Stomach (tissue), 8 donors: ENCODE measurements around the gene CBFB. TPM values are rescaled to one million over a fixed set of nuclear protein-coding genes. Genes with fewer than 3 reads are reported as not detected.

Experiments used
- polyA plus RNA-seq, 3 donors: library from polyadenylated mRNA; stranded (reverse); fragments of 200-250 nt; gene quantifications; one replicate each; pipeline ENCODE4 v1.2.3, GENCODE V29; 2013
- small RNA-seq, 4 donors: library from RNA; depleted of rRNA; stranded (forward); fragments of <200 nt; gene quantifications; one replicate each; pipeline ENCODE3, GENCODE V24; 2016
- total RNA-seq, 5 donors: library from RNA; depleted of rRNA; stranded (reverse); fragments of >200 nt; gene quantifications; one replicate each; pipeline versions ENCODE4 v1.1.0 to v1.2.3, GENCODE V29; 2014 to 2016
- donor health status: healthy with polysubstance abuse.
- donor health status: Bipolar disorder and iron deficiency.
- donor health status: healthy.

The CBFB gene
- total and polyA plus RNA-seq, 8 donors: 4.1 to 68.1 (median 17.6) TPM

Small RNA genes within 50 kb of the gene (small RNA-seq; reads per million reads assigned to genes)
- 0 reads per million in 4 donors for gene RN7SL543P

Other genes with a start within 250 kb of the CBFB start
- not detected for gene TERB1, start 227.6 kb upstream of the CBFB start, total RNA-seq
- not detected for gene TERB1, start 227.6 kb upstream of the CBFB start, polyA plus RNA-seq
- gene NAE1, start 198.2 kb upstream of the CBFB start, total RNA-seq: 10 to 100 TPM in 4 of 5 donors, 1 to 10 TPM in 1; 4.5 to 72.1 (median 16.9) TPM
- gene NAE1, start 198.2 kb upstream of the CBFB start, polyA plus RNA-seq: 10 to 100 TPM; 25.6 to 40.8 (median 32.0) TPM
- gene CA7, start 184.7 kb upstream of the CBFB start, total RNA-seq: 10 to 100 TPM in 1 of 5 donors, under 1 TPM in 1, not detected in 3; 0.55 to 27.8 TPM
- under 1 TPM in 1 of 3 donors, not detected in 2; 0.10 TPM for gene CA7, start 184.7 kb upstream of the CBFB start, polyA plus RNA-seq
- gene PDP2, start 148.6 kb upstream of the CBFB start, total RNA-seq: 10 to 100 TPM in 1 of 5 donors, 1 to 10 TPM in 4; 4.9 to 96.9 (median 7.5) TPM
- gene PDP2, start 148.6 kb upstream of the CBFB start, polyA plus RNA-seq: 1 to 10 TPM; 1.6 to 2.1 (median 1.9) TPM
- 1 to 10 TPM in 1 of 5 donors, under 1 TPM in 1, not detected in 3; 0.14 to 1.1 TPM for gene CDH16, start 110.3 kb upstream of the CBFB start, total RNA-seq
- 1 to 10 TPM in 1 of 3 donors, not detected in 2; 2.3 TPM for gene CDH16, start 110.3 kb upstream of the CBFB start, polyA plus RNA-seq
- gene RRAD, start 103.6 kb upstream of the CBFB start, total RNA-seq: 10 to 100 TPM in 2 of 5 donors, 1 to 10 TPM in 3; 1.0 to 39.7 (median 3.6) TPM
- gene RRAD, start 103.6 kb upstream of the CBFB start, polyA plus RNA-seq: 10 to 100 TPM in 1 of 3 donors, 1 to 10 TPM in 2; 2.9 to 37.8 (median 3.4) TPM
- gene CIAO2B, start 94.7 kb upstream of the CBFB start, total RNA-seq: 10 to 100 TPM in 4 of 5 donors, 1 to 10 TPM in 1; 4.3 to 95.1 (median 43.2) TPM
- 100 to 1,000 TPM; 166 to 176 (median 171) TPM for gene CIAO2B, start 94.7 kb upstream of the CBFB start, polyA plus RNA-seq
- 100 to 1,000 TPM in 1 of 5 donors, 10 to 100 TPM in 4; 16.9 to 893 (median 47.4) TPM for gene CES2, start 93.6 kb upstream of the CBFB start, total RNA-seq
- gene CES2, start 93.6 kb upstream of the CBFB start, polyA plus RNA-seq: 10 to 100 TPM; 24.9 to 32.7 (median 26.1) TPM
- gene CES3, start 67.9 kb upstream of the CBFB start, total RNA-seq: 100 to 1,000 TPM in 1 of 5 donors, 10 to 100 TPM in 1, 1 to 10 TPM in 1, under 1 TPM in 1, not detected in 1; 0.37 to 145 (median 8.3) TPM
- gene CES3, start 67.9 kb upstream of the CBFB start, polyA plus RNA-seq: 1 to 10 TPM in 1 of 3 donors, under 1 TPM in 1, not detected in 1; 0.56 to 2.8 TPM
- gene CES4A, start 40.6 kb upstream of the CBFB start, total RNA-seq: 10 to 100 TPM in 2 of 5 donors, 1 to 10 TPM in 3; 3.3 to 22.3 (median 7.0) TPM
- gene CES4A, start 40.6 kb upstream of the CBFB start, polyA plus RNA-seq: 10 to 100 TPM in 1 of 3 donors, 1 to 10 TPM in 2; 3.2 to 16.5 (median 3.7) TPM
- gene PHAF1, start 80.8 kb downstream of the CBFB start, total RNA-seq: 10 to 100 TPM in 3 of 5 donors, 1 to 10 TPM in 2; 4.6 to 39.6 (median 13.4) TPM
- 1 to 10 TPM; 5.1 to 7.6 (median 7.5) TPM for gene PHAF1, start 80.8 kb downstream of the CBFB start, polyA plus RNA-seq
- gene B3GNT9, start 121.8 kb downstream of the CBFB start, total RNA-seq: 10 to 100 TPM in 1 of 5 donors, 1 to 10 TPM in 3, under 1 TPM in 1; 0.58 to 11.2 (median 4.3) TPM
- 1 to 10 TPM; 3.5 to 7.9 (median 4.0) TPM for gene B3GNT9, start 121.8 kb downstream of the CBFB start, polyA plus RNA-seq
- gene TRADD, start 130.8 kb downstream of the CBFB start, total RNA-seq: 100 to 1,000 TPM in 1 of 5 donors, 10 to 100 TPM in 4; 10.6 to 112 (median 38.4) TPM
- 10 to 100 TPM; 18.9 to 39.4 (median 34.8) TPM for gene TRADD, start 130.8 kb downstream of the CBFB start, polyA plus RNA-seq
- gene FBXL8, start 130.8 kb downstream of the CBFB start, total RNA-seq: 100 to 1,000 TPM in 1 of 5 donors, 10 to 100 TPM in 3, 1 to 10 TPM in 1; 5.5 to 412 (median 51.3) TPM
- 10 to 100 TPM in 2 of 3 donors, 1 to 10 TPM in 1; 8.3 to 18.3 (median 10.7) TPM for gene FBXL8, start 130.8 kb downstream of the CBFB start, polyA plus RNA-seq
- gene HSF4, start 135.6 kb downstream of the CBFB start, total RNA-seq: 100 to 1,000 TPM in 1 of 5 donors, 10 to 100 TPM in 3, 1 to 10 TPM in 1; 9.5 to 630 (median 36.5) TPM
- gene HSF4, start 135.6 kb downstream of the CBFB start, polyA plus RNA-seq: 10 to 100 TPM; 23.8 to 65.4 (median 27.9) TPM
- gene NOL3, start 141.4 kb downstream of the CBFB start, total RNA-seq: 100 to 1,000 TPM in 1 of 5 donors, 10 to 100 TPM in 4; 11.4 to 492 (median 39.4) TPM
- 10 to 100 TPM; 17.2 to 59.7 (median 21.5) TPM for gene NOL3, start 141.4 kb downstream of the CBFB start, polyA plus RNA-seq
- gene MATCAP1, start 154.8 kb downstream of the CBFB start, total RNA-seq: 100 to 1,000 TPM in 1 of 5 donors, 10 to 100 TPM in 4; 13.2 to 156 (median 24.0) TPM
- 10 to 100 TPM in 1 of 3 donors, 1 to 10 TPM in 2; 8.5 to 25.7 (median 9.5) TPM for gene MATCAP1, start 154.8 kb downstream of the CBFB start, polyA plus RNA-seq
- 10 to 100 TPM in 3 of 5 donors, 1 to 10 TPM in 1, not detected in 1; 1.3 to 25.5 (median 14.5) TPM for gene EXOC3L1, start 161.0 kb downstream of the CBFB start, total RNA-seq
- gene EXOC3L1, start 161.0 kb downstream of the CBFB start, polyA plus RNA-seq: 1 to 10 TPM; 3.9 to 6.8 (median 4.0) TPM
- gene E2F4, start 163.0 kb downstream of the CBFB start, total RNA-seq: 100 to 1,000 TPM in 2 of 5 donors, 10 to 100 TPM in 3; 36.8 to 304 (median 89.7) TPM
- 10 to 100 TPM; 32.8 to 44.3 (median 38.7) TPM for gene E2F4, start 163.0 kb downstream of the CBFB start, polyA plus RNA-seq
- gene ELMO3, start 170.0 kb downstream of the CBFB start, total RNA-seq: 100 to 1,000 TPM in 2 of 5 donors, 10 to 100 TPM in 3; 11.6 to 133 (median 57.2) TPM
- 10 to 100 TPM; 20.4 to 44.6 (median 37.1) TPM for gene ELMO3, start 170.0 kb downstream of the CBFB start, polyA plus RNA-seq
- 100 to 1,000 TPM in 1 of 5 donors, 10 to 100 TPM in 3, 1 to 10 TPM in 1; 8.7 to 126 (median 46.4) TPM for gene TMEM208, start 198.0 kb downstream of the CBFB start, total RNA-seq
- gene TMEM208, start 198.0 kb downstream of the CBFB start, polyA plus RNA-seq: 100 to 1,000 TPM in 1 of 3 donors, 10 to 100 TPM in 2; 39.6 to 141 (median 89.2) TPM
- gene FHOD1, start 218.3 kb downstream of the CBFB start, total RNA-seq: 100 to 1,000 TPM in 1 of 5 donors, 10 to 100 TPM in 3, 1 to 10 TPM in 1; 6.1 to 101 (median 25.9) TPM
- gene FHOD1, start 218.3 kb downstream of the CBFB start, polyA plus RNA-seq: 10 to 100 TPM; 12.8 to 19.2 (median 15.7) TPM
- 1 to 10 TPM in 2 of 5 donors, under 1 TPM in 2, not detected in 1; 0.89 to 5.3 (median 2.6) TPM for gene SLC9A5, start 219.8 kb downstream of the CBFB start, total RNA-seq
- under 1 TPM; 0.19 to 0.43 (median 0.31) TPM for gene SLC9A5, start 219.8 kb downstream of the CBFB start, polyA plus RNA-seq